Fibroblast of lung (primary cell): ENCODE results near the gene SLC12A1. TPM values are rescaled to one million over a fixed set of nuclear protein-coding genes. Genes with fewer than 3 reads are reported as not detected.
"Not testable (repeated sequence)": the region's sequence is repeated elsewhere in the genome, so short reads cannot be mapped to it uniquely, and the experiment has no call there.

Experiments
- DNase-seq, 2 donors: peaks; one replicate each; pipeline versions ENCODE4 v3.0.0 to v3.0.0-alpha.2; 2010; ENCODE audit warnings: low read depth in 2 of 2
- H2AFZ ChIP-seq: 2 replicates; pipeline ENCODE4 v1.5.1; 2012; ENCODE audit warnings: low read length, control low read depth, inconsistent platforms
- H3K27ac ChIP-seq: 2 replicates; pipeline ENCODE4 v1.5.1; 2011; ENCODE audit warnings: low read length, control low read depth; ENCODE audit not compliant: insufficient read depth
- H3K27me3 ChIP-seq: 2 replicates; pipeline ENCODE4 v1.5.1; 2011; ENCODE audit warnings: mild to moderate bottlenecking, low read length; ENCODE audit not compliant: control insufficient read depth, insufficient read depth
- H3K36me3 ChIP-seq: 2 replicates; pipeline ENCODE4 v1.5.1; 2011; ENCODE audit warnings: low read length; ENCODE audit not compliant: control insufficient read depth, insufficient read depth
- H3K4me1 ChIP-seq: 2 replicates; pipeline ENCODE4 v1.5.1; 2011; ENCODE audit warnings: low read length; ENCODE audit not compliant: control insufficient read depth, insufficient read depth; ENCODE audit errors: extremely low read depth
- H3K4me2 ChIP-seq: 2 replicates; pipeline ENCODE4 v1.5.1; 2011; ENCODE audit warnings: low read length, control low read depth; ENCODE audit not compliant: insufficient read depth; ENCODE audit errors: extremely low read depth
- H3K4me3 ChIP-seq, 4 experiments: fragments of 200-600 bp in 1 of 4; sonication (generic) in 1 of 4; replicated peaks in 1 of 4; 2 replicates each; pipeline ENCODE4 v1.5.1; 2011 to 2016; ENCODE audit warnings: low read length in 4 of 4, low read depth in 3 of 4, mild to moderate bottlenecking in 3 of 4, control low read depth in 2 of 4, inconsistent platforms in 1 of 4, mixed read lengths in 1 of 4; ENCODE audit not compliant: insufficient read depth in 1 of 4; ENCODE audit errors: control extremely low read depth in 1 of 4
- H3K79me2 ChIP-seq: 2 replicates; pipeline ENCODE4 v1.5.1; 2012; ENCODE audit warnings: mild to moderate bottlenecking, low read length, inconsistent platforms; ENCODE audit not compliant: control insufficient read depth, insufficient read depth
- H3K9ac ChIP-seq: 2 replicates; pipeline ENCODE4 v1.5.1; 2011; ENCODE audit warnings: mild to moderate bottlenecking, low read length, control low read depth; ENCODE audit not compliant: insufficient read depth
- H3K9me3 ChIP-seq: 2 replicates; pipeline ENCODE4 v1.5.1; 2012; ENCODE audit warnings: low read depth, low read length; ENCODE audit not compliant: control insufficient read depth, insufficient read depth
- H4K20me1 ChIP-seq: 2 replicates; pipeline ENCODE4 v1.5.1; 2011; ENCODE audit warnings: low read length; ENCODE audit not compliant: control insufficient read depth, insufficient read depth; ENCODE audit errors: extremely low read depth
- EZH2 ChIP-seq: IDR thresholded peaks from 2 replicates; pipeline ENCODE4 v1.5.1; 2012; ENCODE audit warnings: low read length, control low read depth, mild to moderate bottlenecking; ENCODE audit errors: missing control alignments
- polyA plus RNA-seq, 2 donors: library from polyadenylated mRNA; depleted of rRNA in 1 of 2; stranded (reverse) in 1 of 2; unstranded in 1 of 2; fragments of >200 nt; gene quantifications; 2 replicates each; pipeline ENCODE4 v1.2.1, GENCODE V29; 2011 to 2012; ENCODE audit warnings: missing spikeins in 1 of 2
- total RNA-seq: library from RNA; depleted of rRNA; stranded (reverse); fragments of >200 nt; gene quantifications from 2 replicates; pipeline ENCODE4 v1.2.1, GENCODE V29; 2014
- TF ChIP-seq, protein P1 (sequence below), 2 donors: IDR thresholded peaks in 1 of 2; conservative IDR thresholded peaks in 1 of 2; 1 replicate in 1 of 2; 2 replicates in 1 of 2; pipeline ENCODE4 v1.5.1; 2011 to 2012; ENCODE audit warnings: low read length in 2 of 2, control low read depth in 1 of 2, inconsistent platforms in 1 of 2, low read depth in 1 of 2, mild to moderate bottlenecking in 1 of 2

The SLC12A1 gene
- total and polyA plus RNA-seq, 2 donors (not counting 1 experiment from before 2014, with no cell fraction given) = not detected

DNA sequence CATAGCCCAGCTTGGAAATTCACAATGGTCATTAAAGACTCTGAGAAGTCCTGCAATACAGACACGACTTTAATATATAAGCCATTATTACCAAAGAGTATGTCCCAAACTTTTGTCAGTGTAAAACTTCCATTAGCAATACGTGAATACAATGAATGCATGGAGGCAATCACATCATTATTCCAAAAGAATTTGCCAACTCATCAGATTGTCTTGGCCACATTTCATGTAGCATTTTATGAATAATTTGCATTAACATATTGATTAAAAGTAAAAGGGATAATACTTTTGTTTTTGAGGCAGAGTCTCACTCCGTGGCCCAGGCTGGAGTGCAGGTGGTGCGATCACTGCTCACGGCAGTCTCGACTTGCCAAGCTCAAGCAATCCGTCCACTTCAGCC lies 117.2 kb downstream of the SLC12A1 start:
- H3K4me1 ChIP-seq = no peaks in the 10 kb centered on the region
- no peak overlapping the region for H3K4me2 ChIP-seq
- TF ChIP-seq EZH2 = no peak
- TF ChIP-seq, protein P1, sequence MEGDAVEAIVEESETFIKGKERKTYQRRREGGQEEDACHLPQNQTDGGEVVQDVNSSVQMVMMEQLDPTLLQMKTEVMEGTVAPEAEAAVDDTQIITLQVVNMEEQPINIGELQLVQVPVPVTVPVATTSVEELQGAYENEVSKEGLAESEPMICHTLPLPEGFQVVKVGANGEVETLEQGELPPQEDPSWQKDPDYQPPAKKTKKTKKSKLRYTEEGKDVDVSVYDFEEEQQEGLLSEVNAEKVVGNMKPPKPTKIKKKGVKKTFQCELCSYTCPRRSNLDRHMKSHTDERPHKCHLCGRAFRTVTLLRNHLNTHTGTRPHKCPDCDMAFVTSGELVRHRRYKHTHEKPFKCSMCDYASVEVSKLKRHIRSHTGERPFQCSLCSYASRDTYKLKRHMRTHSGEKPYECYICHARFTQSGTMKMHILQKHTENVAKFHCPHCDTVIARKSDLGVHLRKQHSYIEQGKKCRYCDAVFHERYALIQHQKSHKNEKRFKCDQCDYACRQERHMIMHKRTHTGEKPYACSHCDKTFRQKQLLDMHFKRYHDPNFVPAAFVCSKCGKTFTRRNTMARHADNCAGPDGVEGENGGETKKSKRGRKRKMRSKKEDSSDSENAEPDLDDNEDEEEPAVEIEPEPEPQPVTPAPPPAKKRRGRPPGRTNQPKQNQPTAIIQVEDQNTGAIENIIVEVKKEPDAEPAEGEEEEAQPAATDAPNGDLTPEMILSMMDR (conservative IDR thresholded peaks at IDR 0.05 in 1 of 2, IDR thresholded peaks at IDR 0.05 in 1 of 2; ENCODE audit: low read depth in 1 of 2, low read length in 2 of 2) = no peak
- H3K27ac ChIP-seq = no peak overlapping the region
- H3K27me3 ChIP-seq = peaks cover 2% of the 10 kb centered on the region
- H3K4me3 ChIP-seq = no peak overlapping the region
- H2AFZ ChIP-seq = no peak overlapping the region
- H3K9ac ChIP-seq = no peak overlapping the region
- no peaks in the 10 kb centered on the region for H3K79me2 ChIP-seq
- H3K9me3 ChIP-seq = no peaks in the 10 kb centered on the region
- H3K36me3 ChIP-seq = no peaks in the 10 kb centered on the region
- no peaks in the 10 kb centered on the region for H4K20me1 ChIP-seq
- DNase-seq = no peak

DNA sequence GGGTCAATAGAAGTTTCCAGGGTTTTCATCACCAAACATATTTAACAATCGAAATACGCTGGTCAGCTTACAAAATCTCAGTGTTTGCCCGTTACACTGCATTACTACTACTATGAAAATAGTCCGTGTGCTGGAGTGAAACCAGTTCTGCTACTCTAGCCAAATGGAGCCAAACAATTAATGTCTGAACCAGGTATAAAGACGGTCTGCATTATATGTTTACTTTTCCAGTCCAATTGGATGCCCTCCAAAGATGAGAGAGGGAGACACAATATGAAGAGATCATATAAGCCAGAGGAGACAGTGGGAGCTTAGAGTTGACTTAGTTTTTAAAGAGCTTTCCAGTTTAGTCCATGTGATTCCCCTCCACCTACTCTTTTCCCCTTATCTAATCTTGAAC lies 118.8 kb downstream of the SLC12A1 start:
- no peak overlapping the region for H2AFZ ChIP-seq
- H4K20me1 ChIP-seq = no peaks in the 10 kb centered on the region
- H3K36me3 ChIP-seq = no peaks in the 10 kb centered on the region
- peaks cover 3% of the 10 kb centered on the region for H3K79me2 ChIP-seq
- no peak for TF ChIP-seq EZH2
- TF ChIP-seq, protein P1 (conservative IDR thresholded peaks at IDR 0.05 in 1 of 2, IDR thresholded peaks at IDR 0.05 in 1 of 2; ENCODE audit: low read depth in 1 of 2, low read length in 2 of 2) = no peak
- DNase-seq = no peak
- no peak overlapping the region for H3K4me3 ChIP-seq
- H3K4me2 ChIP-seq = no peak overlapping the region
- no peaks in the 10 kb centered on the region for H3K9me3 ChIP-seq
- H3K4me1 ChIP-seq = no peaks in the 10 kb centered on the region
- H3K27ac ChIP-seq = no peak overlapping the region
- H3K9ac ChIP-seq = no peak overlapping the region
- H3K27me3 ChIP-seq = no peaks in the 10 kb centered on the region

DNA sequence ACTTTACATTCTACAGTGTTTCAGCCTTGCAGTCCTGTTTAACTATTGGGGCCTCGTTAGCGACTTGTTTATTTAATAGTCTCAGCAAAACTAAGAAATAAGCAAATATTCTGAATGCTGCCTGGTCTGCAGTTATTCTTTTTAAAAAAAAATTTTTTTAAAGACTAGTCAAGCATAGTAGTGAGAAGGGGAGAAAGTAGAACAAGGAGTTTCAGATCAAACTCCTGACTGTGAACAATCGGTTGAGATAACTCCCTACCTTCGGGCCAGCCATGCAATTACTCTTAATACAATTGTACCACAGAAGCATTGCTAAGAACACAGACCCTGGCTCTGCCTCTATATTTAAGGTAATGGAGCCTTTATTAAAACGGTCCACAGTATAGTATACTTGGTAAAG lies 119.3 kb downstream of the SLC12A1 start:
- Histone ChIP-seq H2AFZ (no peak overlapping the region), H3K79me2 (peaks cover 7% of the 10 kb centered on the region), H3K4me3 (no peak overlapping the region), H3K4me2 (no peak overlapping the region), H4K20me1 (no peaks in the 10 kb centered on the region), H3K36me3 (no peaks in the 10 kb centered on the region), H3K27me3 (no peaks in the 10 kb centered on the region), H3K9me3 (no peaks in the 10 kb centered on the region), H3K9ac (no peak overlapping the region), H3K27ac (no peak overlapping the region), H3K4me1 (no peaks in the 10 kb centered on the region)
- DNase-seq = no peak
- no peak for TF ChIP-seq EZH2
- TF ChIP-seq, protein P1 (conservative IDR thresholded peaks at IDR 0.05 in 1 of 2, IDR thresholded peaks at IDR 0.05 in 1 of 2; ENCODE audit: low read depth in 1 of 2, low read length in 2 of 2) = no peak

DNA sequence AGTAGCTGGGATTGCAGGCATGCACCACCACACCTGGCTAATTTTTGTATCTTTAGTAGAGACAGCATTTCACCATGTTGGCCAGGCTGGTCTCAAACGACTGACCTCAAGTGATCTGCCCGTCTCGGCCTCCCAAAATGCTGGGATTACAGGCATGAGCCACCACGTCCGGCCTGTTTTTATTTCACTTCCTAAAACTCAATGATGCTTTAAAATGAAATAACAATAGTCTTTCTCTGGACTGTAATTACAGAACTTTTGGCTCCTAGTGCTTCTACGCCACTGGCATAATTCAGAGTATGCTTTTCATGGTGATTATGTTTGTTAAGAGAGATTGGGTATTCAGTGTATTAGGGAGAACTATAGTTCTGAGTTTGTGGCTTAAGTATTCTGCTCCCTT lies 120.1 kb downstream of the SLC12A1 start:
- not testable (repeated sequence) for H3K36me3 ChIP-seq, H3K27ac ChIP-seq, H3K9me3 ChIP-seq, H2AFZ ChIP-seq, DNase-seq, H3K27me3 ChIP-seq, H3K9ac ChIP-seq, H3K4me1 ChIP-seq, H4K20me1 ChIP-seq, H3K4me2 ChIP-seq, H3K79me2 ChIP-seq, H3K4me3 ChIP-seq
